Urinary bladder (tissue), 4 donors: ENCODE results near the gene DDX46. TPM values are rescaled to one million over a fixed set of nuclear protein-coding genes. Genes with fewer than 3 reads are reported as not detected.
"Not testable (repeated sequence)": the region's sequence is repeated elsewhere in the genome, so short reads cannot be mapped to it uniquely, and the experiment has no call there.

Source experiments
- DNase-seq: peaks from one replicate; pipeline ENCODE4 v3.0.0-alpha.2; 2015; ENCODE audit errors: extremely low spot score
- H3K27ac ChIP-seq: one replicate; pipeline ENCODE4 v1.5.1; 2013; ENCODE audit warnings: low read depth, mild to moderate bottlenecking, moderate library complexity
- H3K36me3 ChIP-seq: one replicate; pipeline ENCODE4 v1.6.1; 2013; ENCODE audit warnings: mild to moderate bottlenecking, moderate library complexity; ENCODE audit not compliant: insufficient read depth
- H3K4me1 ChIP-seq: one replicate; pipeline ENCODE4 v1.6.1; 2013; ENCODE audit warnings: mild to moderate bottlenecking, moderate library complexity; ENCODE audit not compliant: insufficient read depth
- H3K4me3 ChIP-seq: one replicate; pipeline ENCODE4 v1.5.1; 2013; ENCODE audit warnings: low read depth, low read length
- WGBS: extraction: QIAGEN DNeasy Blood & Tissue Kit; methylation state at CpG from one replicate; pipeline ENCODE4 v1.1.7; 2013; 5-methylcytosine and 5-hydroxymethylcytosine counted together
- polyA plus RNA-seq: library from polyadenylated mRNA; stranded (reverse); fragments of 200-250 nt; gene quantifications from one replicate; pipeline ENCODE4 v1.2.3, GENCODE V29; 2013
- total RNA-seq: library from RNA; depleted of rRNA; stranded (reverse); fragments of >200 nt; gene quantifications from one replicate; pipeline ENCODE4 v1.2.3, GENCODE V29; 2014
- donor health status: healthy with polysubstance abuse.
- donor health status: healthy.

Gene DDX46, protein sequence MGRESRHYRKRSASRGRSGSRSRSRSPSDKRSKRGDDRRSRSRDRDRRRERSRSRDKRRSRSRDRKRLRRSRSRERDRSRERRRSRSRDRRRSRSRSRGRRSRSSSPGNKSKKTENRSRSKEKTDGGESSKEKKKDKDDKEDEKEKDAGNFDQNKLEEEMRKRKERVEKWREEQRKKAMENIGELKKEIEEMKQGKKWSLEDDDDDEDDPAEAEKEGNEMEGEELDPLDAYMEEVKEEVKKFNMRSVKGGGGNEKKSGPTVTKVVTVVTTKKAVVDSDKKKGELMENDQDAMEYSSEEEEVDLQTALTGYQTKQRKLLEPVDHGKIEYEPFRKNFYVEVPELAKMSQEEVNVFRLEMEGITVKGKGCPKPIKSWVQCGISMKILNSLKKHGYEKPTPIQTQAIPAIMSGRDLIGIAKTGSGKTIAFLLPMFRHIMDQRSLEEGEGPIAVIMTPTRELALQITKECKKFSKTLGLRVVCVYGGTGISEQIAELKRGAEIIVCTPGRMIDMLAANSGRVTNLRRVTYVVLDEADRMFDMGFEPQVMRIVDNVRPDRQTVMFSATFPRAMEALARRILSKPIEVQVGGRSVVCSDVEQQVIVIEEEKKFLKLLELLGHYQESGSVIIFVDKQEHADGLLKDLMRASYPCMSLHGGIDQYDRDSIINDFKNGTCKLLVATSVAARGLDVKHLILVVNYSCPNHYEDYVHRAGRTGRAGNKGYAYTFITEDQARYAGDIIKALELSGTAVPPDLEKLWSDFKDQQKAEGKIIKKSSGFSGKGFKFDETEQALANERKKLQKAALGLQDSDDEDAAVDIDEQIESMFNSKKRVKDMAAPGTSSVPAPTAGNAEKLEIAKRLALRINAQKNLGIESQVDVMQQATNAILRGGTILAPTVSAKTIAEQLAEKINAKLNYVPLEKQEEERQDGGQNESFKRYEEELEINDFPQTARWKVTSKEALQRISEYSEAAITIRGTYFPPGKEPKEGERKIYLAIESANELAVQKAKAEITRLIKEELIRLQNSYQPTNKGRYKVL
- 50.5 TPM for total RNA-seq
- polyA plus RNA-seq = 28.4 TPM

DNA sequence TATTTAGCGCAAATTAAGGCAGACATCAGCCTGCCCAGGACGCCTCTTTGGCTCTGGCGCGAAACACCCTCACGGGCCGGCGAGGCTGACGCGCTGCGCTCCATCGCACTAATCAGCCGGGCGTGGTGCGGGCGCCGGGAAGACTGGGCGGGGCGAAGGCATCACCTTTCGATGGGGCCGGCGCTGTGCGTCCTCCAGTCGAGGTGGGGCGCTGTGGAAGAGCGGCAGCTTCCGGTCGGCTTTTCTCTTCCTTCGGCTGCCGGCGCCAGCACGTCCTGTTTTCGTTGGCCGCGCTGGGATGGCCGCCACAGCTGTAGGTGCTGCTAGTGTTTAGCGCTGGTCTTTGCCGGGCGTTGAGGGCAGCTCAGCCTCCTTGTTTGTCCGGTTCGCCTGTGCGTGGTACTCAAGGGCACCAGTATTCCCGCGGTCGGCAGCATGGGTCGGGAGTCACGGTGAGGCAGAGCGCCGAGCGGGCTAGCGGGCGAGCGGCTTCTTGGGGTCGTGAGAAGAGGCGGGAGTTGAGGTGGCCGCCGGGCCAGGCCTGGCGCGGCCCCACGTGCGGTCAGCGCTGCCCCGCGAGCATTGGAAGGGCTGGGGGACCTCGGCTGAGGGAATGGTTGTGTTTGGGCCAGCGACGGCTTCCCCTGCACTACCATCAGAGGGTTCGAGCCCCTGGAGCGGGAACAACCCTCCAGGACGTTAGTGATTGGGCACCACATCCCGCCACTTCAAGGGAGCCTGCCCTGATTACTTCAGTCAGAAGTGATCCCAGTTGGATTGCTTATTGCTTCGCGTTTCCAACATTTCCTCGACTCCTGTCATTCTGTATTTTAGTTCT lies at the start of gene DDX46:
DDX46 (plus strand) TSS at position 276 of the 838 bp plus-strand sequence; CDS start at position 436, 160 bp downstream.
- Histone ChIP-seq H3K4me1 (no peaks in the 10 kb centered on the region), H3K4me3 (peak within 1 kb of the TSS; percentile 87), H3K27ac (no peak within 1 kb of the TSS), H3K36me3 (no peaks in the 10 kb centered on the region)
- peak; percentile 71 for DNase-seq
- WGBS = under 1% methylated on average over 73 of the region's 73 CpGs

GRCh38 chr5:134714120-134714519 lies 44.5 kb upstream of the DDX46 start:
- Histone ChIP-seq H3K4me1 (no peaks in the 10 kb centered on the region), H3K36me3 (peaks cover 5% of the 10 kb centered on the region), H3K4me3 (no peak overlapping the region), H3K27ac (no peak overlapping the region)
- 88% methylated on average over 5 of the region's 5 CpGs for WGBS
- DNase-seq = no peak

- DNase-seq = no peak
- no peak overlapping the region for H3K27ac ChIP-seq
- peaks cover 5% of the 10 kb centered on the region for H3K36me3 ChIP-seq
- H3K4me3 ChIP-seq = no peak overlapping the region
- 95% methylated on average over 3 of the region's 3 CpGs for WGBS
- no peaks in the 10 kb centered on the region for H3K4me1 ChIP-seq
These were observed 44.0 kb upstream of the DDX46 start for GRCh38 chr5:134714541-134714940.

DNA sequence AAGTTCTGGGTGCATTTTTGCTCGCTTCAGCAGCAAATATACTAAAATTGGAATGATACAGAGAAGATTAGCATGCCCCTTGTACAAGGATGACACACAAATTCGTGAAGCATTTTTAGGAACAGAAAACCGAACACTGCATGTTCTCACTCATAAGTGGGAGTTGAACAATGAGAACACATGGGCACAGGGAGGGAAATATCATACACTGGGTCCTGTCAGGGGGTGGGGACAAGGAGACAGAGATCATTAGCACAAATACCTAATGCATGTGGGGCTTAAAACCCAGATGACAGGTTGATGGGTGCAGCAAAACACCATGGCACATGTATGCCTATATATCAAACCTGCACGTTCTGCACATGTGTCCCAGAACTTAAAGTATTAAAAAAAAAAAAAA lies 43.1 kb upstream of the DDX46 start:
- DNase-seq, H3K27ac ChIP-seq, H3K36me3 ChIP-seq, H3K4me1 ChIP-seq, H3K4me3 ChIP-seq: not testable (repeated sequence)
- 89% methylated on average over 4 of the region's 4 CpGs for WGBS

DNA sequence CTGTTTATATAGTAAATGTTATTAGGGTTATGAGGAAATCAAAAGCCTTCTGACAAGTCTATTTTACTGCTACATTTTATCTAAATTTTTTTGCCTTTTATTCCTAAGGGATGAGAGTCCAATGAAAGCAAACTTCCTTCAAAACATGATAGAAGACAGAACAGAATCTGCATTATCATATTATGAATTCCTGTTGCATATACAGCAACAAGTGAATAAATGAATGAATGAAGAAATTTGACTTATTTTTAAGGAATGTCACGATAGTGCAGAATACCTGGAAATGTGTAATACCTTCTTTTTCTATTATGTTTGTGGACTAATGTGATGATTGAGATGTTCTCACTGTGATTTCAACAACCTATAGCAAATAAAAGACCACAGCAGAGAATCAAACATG lies 33.7 kb upstream of the DDX46 start:
- H3K27ac ChIP-seq = no peak overlapping the region
- WGBS = 87% methylated on average over 1 of the region's 1 CpG
- H3K4me3 ChIP-seq = no peak overlapping the region
- no peak for DNase-seq
- no peaks in the 10 kb centered on the region for H3K36me3 ChIP-seq
- H3K4me1 ChIP-seq = no peaks in the 10 kb centered on the region

GRCh38 chr5:134732819-134733218 lies 25.8 kb upstream of the DDX46 start:
- no peak overlapping the region for H3K27ac ChIP-seq
- no peak for DNase-seq
- 66% methylated on average over 3 of the region's 3 CpGs for WGBS
- H3K4me1 ChIP-seq = no peaks in the 10 kb centered on the region
- no peak overlapping the region for H3K4me3 ChIP-seq
- no peaks in the 10 kb centered on the region for H3K36me3 ChIP-seq

DNA sequence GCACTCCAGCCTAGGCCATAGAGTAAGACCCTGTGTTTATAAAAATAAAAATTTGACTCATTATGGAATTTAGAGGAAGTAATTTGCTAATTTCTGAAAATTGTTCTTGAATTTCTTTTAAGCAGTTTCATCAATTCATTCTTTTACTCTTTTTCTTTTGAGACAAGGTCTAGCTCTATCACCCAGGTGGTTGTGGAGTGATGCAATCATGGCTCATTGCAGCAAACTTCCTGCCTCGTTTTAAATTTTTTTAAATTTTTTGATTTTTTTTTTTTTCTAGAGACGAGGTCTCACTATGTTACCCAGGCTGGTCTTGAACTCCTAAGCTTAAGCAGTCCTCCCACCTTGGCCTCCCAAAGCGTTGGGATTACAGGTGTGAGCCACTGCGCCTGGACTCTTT lies 23.3 kb upstream of the DDX46 start:
- Histone ChIP-seq H3K27ac (no peak overlapping the region), H3K36me3 (no peaks in the 10 kb centered on the region), H3K4me1 (no peaks in the 10 kb centered on the region), H3K4me3 (no peak overlapping the region)
- WGBS = 76% methylated on average over 4 of the region's 4 CpGs
- no peak for DNase-seq

DNA sequence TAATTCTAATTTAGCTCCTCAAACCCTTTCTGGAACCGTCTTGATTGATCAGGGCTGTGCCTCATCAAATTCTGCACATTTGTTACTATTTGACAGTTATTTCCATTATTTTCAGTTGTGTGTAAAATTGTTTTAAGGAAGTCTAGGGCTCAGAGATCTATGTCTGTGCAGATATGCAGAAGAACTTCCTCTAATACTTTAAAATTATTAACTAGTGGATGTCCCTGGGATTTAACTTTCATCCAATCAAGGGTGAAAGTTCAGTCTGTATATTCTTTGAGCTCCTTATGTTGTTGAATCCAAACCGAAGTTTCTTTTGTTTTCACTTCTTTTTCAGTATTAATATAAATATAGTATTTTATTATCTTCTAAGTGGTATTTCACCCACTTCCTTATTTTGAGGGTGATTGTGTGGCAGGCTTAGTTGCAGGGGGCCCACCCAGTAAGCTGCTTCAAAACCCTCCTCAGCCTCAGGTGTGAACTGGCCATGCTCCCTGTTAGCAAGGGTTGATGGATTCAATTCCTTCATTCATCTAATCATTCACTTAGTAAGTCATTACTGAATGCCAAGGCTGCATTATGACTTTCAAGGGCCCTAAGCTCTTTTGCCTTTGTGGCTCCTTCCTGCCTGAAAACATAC lies 22.3 kb upstream of the DDX46 start:
- WGBS = 64% methylated on average over 2 of the region's 2 CpGs
- H3K4me3 ChIP-seq = no peak overlapping the region
- no peaks in the 10 kb centered on the region for H3K4me1 ChIP-seq
- DNase-seq = no peak
- H3K27ac ChIP-seq = no peak overlapping the region
- no peaks in the 10 kb centered on the region for H3K36me3 ChIP-seq

DNA sequence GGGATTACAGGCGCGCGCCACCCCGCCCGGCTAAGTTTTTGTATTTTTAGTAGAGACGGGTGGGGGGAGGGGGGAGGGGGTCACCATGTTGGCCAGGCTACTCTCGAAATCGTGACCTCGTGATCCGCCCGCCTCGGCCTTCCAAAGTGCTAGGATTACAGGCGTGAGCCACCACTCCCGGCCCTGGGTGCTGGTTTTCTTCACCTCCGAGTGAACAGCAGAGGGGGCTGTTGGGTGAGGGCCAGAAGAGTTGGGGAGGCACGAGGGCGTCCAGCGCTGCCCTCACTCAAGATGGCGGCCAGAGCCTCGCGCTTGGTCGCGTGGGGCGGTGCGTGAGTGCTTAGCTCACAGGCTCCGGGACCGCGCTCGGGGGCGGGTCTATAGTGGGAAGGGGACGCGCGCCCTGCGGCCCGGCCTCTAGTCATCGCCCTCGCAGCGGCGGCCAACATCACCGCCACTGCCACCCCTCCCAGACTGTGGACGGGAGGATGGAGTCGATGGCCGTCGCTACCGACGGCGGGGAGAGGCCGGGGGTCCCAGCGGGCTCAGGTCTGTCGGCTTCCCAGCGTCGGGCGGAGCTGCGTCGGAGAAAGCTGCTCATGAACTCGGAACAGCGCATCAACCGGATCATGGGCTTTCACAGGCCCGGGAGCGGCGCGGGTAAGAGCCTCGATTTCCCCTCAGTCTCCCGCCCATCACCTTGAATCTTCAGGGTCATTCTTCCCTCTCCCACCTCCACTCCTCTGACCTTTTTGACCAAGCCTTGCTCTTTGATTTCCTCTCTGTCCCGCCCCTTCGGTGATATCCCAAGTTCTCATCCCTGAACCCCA lies 20.2 kb upstream of the DDX46 start, which contains the start of gene CAMLG:
CAMLG (plus strand) TSS at position 416 of the 830 bp plus-strand sequence; CDS start at position 489, 73 bp downstream.
- Histone ChIP-seq H3K27ac (peak within 1 kb of the TSS; percentile 91), H3K4me1 (no peaks in the 10 kb centered on the region), H3K4me3 (peak within 1 kb of the TSS; percentile 79), H3K36me3 (peaks cover 2% of the 10 kb centered on the region)
- peak; percentile 93 for DNase-seq
- WGBS = under 1% methylated on average over 66 of the region's 66 CpGs

GRCh38 chr5:134738963-134739661 lies 19.5 kb upstream of the DDX46 start:
- Histone ChIP-seq H3K4me3 (peak overlapping the region; percentile 79), H3K27ac (peak overlapping the region; percentile 87), H3K4me1 (no peaks in the 10 kb centered on the region), H3K36me3 (peaks cover 3% of the 10 kb centered on the region)
- WGBS = 5% methylated on average over 21 of the region's 21 CpGs
- DNase-seq = peak; percentile 42

DNA sequence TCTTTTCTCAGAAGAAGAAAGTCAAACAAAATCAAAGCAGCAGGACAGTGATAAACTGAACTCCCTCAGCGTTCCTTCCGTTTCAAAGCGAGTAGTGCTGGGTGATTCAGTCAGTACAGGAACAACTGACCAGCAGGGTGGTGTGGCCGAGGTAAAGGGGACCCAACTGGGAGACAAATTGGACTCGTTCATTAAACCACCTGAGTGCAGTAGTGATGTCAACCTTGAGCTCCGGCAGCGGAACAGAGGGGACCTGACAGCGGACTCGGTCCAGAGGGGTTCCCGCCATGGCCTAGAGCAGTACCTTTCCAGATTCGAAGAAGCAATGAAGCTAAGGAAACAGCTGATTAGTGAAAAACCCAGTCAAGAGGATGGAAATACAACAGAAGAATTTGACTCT lies 17.5 kb upstream of the DDX46 start:
- Histone ChIP-seq H3K36me3 (peaks cover 3% of the 10 kb centered on the region), H3K27ac (no peak overlapping the region), H3K4me3 (no peak overlapping the region), H3K4me1 (no peaks in the 10 kb centered on the region)
- no peak for DNase-seq
- WGBS = 89% methylated on average over 11 of the region's 11 CpGs
